AG04450 (cell line): ENCODE results near the gene ATP11A. TPM values are rescaled to one million over a fixed set of nuclear protein-coding genes. Genes with fewer than 3 reads are reported as not detected.

ENCODE experiments used
- CTCF ChIA-PET: fragments of 300-600, 350-600 bp; formaldehyde crosslinking; extraction: SDS; loops from one replicate; lab custom pipeline; 2022; ENCODE audit warnings: antibody characterized with exemption, inconsistent platforms; lab: Charles Lee
- POLR2A ChIA-PET: fragments of 350-600 bp; formaldehyde crosslinking; extraction: SDS; loops from one replicate; lab custom pipeline; 2021; ENCODE audit warnings: antibody characterized with exemption, inconsistent platforms; lab: Yijun Ruan, JAX
- DNase-seq: peaks from one replicate; pipeline ENCODE4 v3.0.0-alpha.2; 2011; ENCODE audit warnings: low read depth, low spot score
- H3K27ac ChIP-seq: one replicate; pipeline ENCODE4 v1.5.1; 2012; ENCODE audit warnings: low read depth, low read length, control low read depth
- H3K27me3 ChIP-seq: one replicate; pipeline ENCODE4 v1.6.0; 2012; ENCODE audit warnings: low read length; ENCODE audit not compliant: control insufficient read depth, insufficient read depth
- H3K4me3 ChIP-seq: 2 replicates; pipeline ENCODE4 v1.5.1; 2011; ENCODE audit warnings: mild to moderate bottlenecking, low read depth, low read length, control low read depth
- H3K9me3 ChIP-seq: 2 replicates; pipeline ENCODE4 v1.5.1; 2012; ENCODE audit warnings: low read length; ENCODE audit not compliant: control insufficient read depth, insufficient read depth
- polyA plus RNA-seq: library from polyadenylated mRNA; depleted of rRNA; stranded (reverse); fragments of >200 nt; gene quantifications from 2 replicates; pipeline ENCODE4 v1.2.3, GENCODE V29; 2011
- TF ChIP-seq, protein P1 (sequence below): IDR thresholded peaks from 2 replicates; pipeline ENCODE4 v1.5.1; 2011; ENCODE audit warnings: low read depth, low read length, control low read depth, inconsistent platforms

The ATP11A gene
- polyA plus RNA-seq, 1 experiment, result 5.8 TPM

DNA sequence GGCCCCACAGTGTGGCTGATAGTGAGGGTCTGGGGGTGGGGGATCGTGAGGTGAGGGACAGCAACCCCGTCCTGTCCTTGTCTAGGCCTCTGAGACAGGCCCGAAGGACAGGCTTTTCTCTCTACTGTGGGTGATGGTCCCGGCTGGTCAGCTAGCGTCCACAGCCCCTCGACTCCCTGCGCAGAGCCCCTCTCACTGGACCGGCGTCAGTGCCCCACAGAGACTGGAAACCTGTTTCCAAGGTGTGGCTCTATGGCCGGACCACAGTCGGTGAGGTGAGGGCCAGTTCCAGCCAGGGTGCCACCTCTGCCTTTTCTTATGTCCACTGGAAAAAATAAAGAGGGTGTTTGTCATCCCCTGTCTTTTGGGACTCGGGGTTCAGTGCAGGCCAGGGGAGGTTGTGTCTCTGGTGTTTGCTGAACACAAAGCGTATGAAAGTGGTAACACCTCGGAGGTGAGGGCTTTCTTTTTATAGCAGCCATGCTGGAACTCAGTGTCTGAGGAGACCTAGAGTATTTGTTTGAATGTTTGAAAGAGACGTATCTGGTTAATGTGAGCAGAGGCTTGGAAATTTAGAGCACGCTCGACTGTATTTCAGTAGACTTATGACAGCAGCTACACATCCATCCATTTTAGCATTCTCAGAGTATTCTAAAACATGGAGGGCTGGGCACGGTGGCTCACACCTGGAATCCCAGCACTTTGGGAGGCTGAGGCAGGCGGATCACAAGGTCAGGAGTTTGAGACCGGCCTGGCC lies 22.8 kb downstream of the ATP11A start:
- POLR2A ChIA-PET, result interaction anchor here (0.7 to 1.8 kb wide), 6 partner anchors 7 to 71 kb away, joined by 3 to 14 read pairs (median 4); partner anchors contain the start of gene ATP11A
- peaks cover 11% of the 10 kb centered on the region for H3K9me3 ChIP-seq
- no peaks in the 10 kb centered on the region for H3K27me3 ChIP-seq
- TF ChIP-seq, protein P1, sequence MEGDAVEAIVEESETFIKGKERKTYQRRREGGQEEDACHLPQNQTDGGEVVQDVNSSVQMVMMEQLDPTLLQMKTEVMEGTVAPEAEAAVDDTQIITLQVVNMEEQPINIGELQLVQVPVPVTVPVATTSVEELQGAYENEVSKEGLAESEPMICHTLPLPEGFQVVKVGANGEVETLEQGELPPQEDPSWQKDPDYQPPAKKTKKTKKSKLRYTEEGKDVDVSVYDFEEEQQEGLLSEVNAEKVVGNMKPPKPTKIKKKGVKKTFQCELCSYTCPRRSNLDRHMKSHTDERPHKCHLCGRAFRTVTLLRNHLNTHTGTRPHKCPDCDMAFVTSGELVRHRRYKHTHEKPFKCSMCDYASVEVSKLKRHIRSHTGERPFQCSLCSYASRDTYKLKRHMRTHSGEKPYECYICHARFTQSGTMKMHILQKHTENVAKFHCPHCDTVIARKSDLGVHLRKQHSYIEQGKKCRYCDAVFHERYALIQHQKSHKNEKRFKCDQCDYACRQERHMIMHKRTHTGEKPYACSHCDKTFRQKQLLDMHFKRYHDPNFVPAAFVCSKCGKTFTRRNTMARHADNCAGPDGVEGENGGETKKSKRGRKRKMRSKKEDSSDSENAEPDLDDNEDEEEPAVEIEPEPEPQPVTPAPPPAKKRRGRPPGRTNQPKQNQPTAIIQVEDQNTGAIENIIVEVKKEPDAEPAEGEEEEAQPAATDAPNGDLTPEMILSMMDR, result no peak
- peak overlapping the region; percentile 95 for H3K27ac ChIP-seq
- no peak for DNase-seq
- no peak overlapping the region for H3K4me3 ChIP-seq
- CTCF ChIA-PET, result interaction anchor here (0.7 kb wide), 1 partner anchor 106 kb away, joined by 3 read pairs; no protein-coding TSS in a partner anchor

DNA sequence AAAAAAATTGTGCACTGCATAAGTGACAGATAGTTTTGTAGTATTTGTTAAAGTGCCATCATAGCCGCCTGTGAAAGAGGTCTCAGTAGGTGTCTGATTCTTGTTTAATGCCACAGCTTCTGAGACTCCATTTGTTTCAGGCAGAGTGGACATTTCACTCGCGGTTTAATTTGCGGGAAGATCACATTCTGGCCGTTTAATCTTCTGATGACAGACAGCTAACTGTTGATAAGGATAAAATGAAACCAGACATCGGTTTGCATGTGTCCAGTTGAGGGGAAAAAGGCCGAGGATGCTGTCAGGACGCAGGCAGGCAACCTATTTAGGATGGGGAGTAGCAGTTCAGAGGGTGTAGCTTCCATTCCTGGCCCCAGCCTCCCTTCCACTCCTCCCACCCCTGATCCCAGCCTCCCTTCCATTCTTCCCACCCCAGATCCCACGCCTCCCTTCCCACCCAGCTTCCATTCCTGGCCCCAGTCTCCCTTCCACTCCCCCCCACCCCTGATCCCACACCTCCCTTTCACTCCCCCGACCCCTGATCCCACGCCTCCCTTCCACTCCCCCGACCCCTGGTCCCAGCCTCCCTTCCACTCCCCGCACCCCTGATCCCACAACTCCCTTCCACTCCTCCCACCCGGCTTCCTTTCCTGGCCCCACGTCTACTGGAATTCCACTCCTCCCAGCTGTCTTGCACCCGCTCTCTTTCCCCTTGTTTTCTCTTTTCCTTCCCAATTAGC lies 23.8 kb downstream of the ATP11A start:
- no peak overlapping the region for H3K4me3 ChIP-seq
- peaks cover 11% of the 10 kb centered on the region for H3K9me3 ChIP-seq
- no peak for DNase-seq
- TF ChIP-seq, protein P1, result no peak
- H3K27ac ChIP-seq, result no peak overlapping the region
- POLR2A ChIA-PET, result interaction anchor here (0.7 to 1.9 kb wide), 2 partner anchors 8 to 20 kb away, joined by 3 to 7 read pairs; no protein-coding TSS in a partner anchor
- no peaks in the 10 kb centered on the region for H3K27me3 ChIP-seq
- CTCF ChIA-PET, result no interaction called here

DNA sequence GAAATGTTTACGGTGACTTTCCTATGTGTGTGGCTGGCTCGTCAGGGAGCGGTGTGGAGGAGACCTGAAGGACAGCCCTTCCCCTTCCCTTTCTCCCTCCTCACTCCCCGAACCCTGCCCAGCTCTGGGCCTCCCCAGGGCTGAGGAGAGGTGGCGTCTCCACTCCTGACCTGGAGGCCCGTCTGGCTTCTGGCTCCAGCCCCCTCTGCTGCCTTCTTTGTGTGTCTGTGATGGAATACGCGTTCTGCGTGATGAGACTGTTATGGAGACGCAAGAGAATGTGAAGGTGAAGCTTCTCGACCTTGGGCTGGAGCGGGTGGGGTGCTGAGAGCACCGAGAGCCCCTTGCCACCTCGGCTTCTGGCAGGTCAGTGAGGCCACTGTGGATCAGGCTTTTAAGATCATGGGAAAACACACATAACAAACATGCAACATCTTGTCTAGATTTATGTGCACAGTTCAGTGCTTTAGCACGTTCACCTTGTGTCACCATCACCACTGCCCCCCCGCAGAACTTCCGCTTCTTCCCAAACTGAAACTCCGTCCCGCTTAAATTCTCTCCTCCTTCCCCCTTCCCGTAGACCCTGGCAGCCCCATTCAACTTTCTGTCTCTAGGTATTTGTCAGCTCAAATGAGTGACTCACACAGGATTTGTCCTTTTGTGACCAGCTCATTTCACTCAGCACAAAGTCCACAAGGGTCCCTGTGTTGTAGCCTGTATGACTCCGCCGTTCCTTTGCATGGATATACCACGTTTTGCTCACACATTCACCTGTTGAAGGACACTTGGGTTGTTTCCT lies 24.7 kb downstream of the ATP11A start:
- no peak for DNase-seq
- TF ChIP-seq, protein P1, result no peak
- Histone ChIP-seq H3K9me3 (peaks cover 11% of the 10 kb centered on the region), H3K4me3 (no peak overlapping the region), H3K27me3 (no peaks in the 10 kb centered on the region), H3K27ac (no peak overlapping the region)
- CTCF ChIA-PET, result interaction anchor here (0.6 kb wide), 1 partner anchor 102 kb away, joined by 3 read pairs; no protein-coding TSS in a partner anchor
- POLR2A ChIA-PET, result interaction anchor here (1.9 kb wide), 1 partner anchor 21 kb away, joined by 7 read pairs; no protein-coding TSS in a partner anchor

DNA sequence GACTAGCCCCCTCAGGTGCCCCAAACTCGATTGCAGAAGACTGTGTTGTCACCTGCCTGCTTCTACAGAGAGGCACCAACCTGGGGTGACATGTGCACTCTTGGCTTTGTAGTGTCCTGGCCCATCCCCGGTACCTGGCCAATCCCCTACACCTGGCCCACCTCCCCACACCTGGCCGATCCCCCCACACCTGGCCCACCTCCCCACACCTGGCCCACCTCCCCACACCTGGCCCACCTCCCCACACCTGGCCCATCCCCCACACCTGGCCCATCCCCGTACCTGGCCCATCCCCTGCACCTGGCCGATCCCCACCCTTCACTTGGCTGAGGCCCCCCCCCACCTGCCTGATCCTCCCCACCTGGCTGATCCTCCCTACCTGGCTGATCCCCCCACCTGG lies 25.4 kb downstream of the ATP11A start:
- CTCF ChIA-PET, result no interaction called here
- H3K27ac ChIP-seq, result no peak overlapping the region
- POLR2A ChIA-PET, result interaction anchor here (1.9 kb wide), 1 partner anchor 21 kb away, joined by 7 read pairs; no protein-coding TSS in a partner anchor
- no peaks in the 10 kb centered on the region for H3K27me3 ChIP-seq
- no peak overlapping the region for H3K4me3 ChIP-seq
- peaks cover 12% of the 10 kb centered on the region for H3K9me3 ChIP-seq
- TF ChIP-seq, protein P1, result no peak
- no peak for DNase-seq
